ENCODE measurements around the gene LRBA.

- no peak for TF ChIP-seq CTCF (IDR thresholded peaks at IDR 0.05)
- TF ChIP-seq EP300 (IDR thresholded peaks at IDR 0.05), result no peak
- no peak for TF ChIP-seq POLR2A (IDR thresholded peaks at IDR 0.05; ENCODE audit: low read depth)
- no peak for TF ChIP-seq POLR2AphosphoS5 (IDR thresholded peaks at IDR 0.05)
Measured at GRCh38 chr4:150934022-150934421, 81.1 kb downstream of the LRBA start.
